ENCODE measurements around the gene RAMP3.
"Not testable (repeated sequence)": the region's sequence is repeated elsewhere in the genome, so short reads cannot be mapped to it uniquely, and the experiment has no call there.

RAMP3 gene

GRCh38 chr7:45157653-45158401 is at the start of gene RAMP3:
RAMP3 (plus strand) TSS chr7:45157791; CDS start chr7:45157829, 38 bp downstream.
- no peak for DNase-seq

- no peak for DNase-seq
These were observed 48.7 kb upstream of the RAMP3 start for GRCh38 chr7:45108863-45109262.

GRCh38 chr7:45111298-45112223 is 46.0 kb upstream of the RAMP3 start, which contains the start of gene TBRG4:
TBRG4 (minus strand) TSS chr7:45111697; CDS start chr7:45109237, 2,460 bp downstream.
- DNase-seq: peak; percentile 93

GRCh38 chr7:45112648-45113047 is 44.9 kb upstream of the RAMP3 start:
- DNase-seq: no peak

- not testable (repeated sequence) for DNase-seq
These were observed 43.3 kb upstream of the RAMP3 start for GRCh38 chr7:45114257-45114656.

- no peak for DNase-seq
These were observed 42.7 kb upstream of the RAMP3 start for GRCh38 chr7:45114926-45115325.

- DNase-seq: no peak
These were observed 41.5 kb upstream of the RAMP3 start for GRCh38 chr7:45116048-45116447.

GRCh38 chr7:45117582-45117981 is 40.0 kb upstream of the RAMP3 start:
- no peak for DNase-seq

- DNase-seq: no peak
These were observed 39.3 kb upstream of the RAMP3 start for GRCh38 chr7:45118292-45118691.

GRCh38 chr7:45118889-45119331 is 38.7 kb upstream of the RAMP3 start:
- no peak for DNase-seq

- DNase-seq: no peak
These were observed 38.0 kb upstream of the RAMP3 start for GRCh38 chr7:45119550-45119949.

- no peak for DNase-seq
These were observed 34.4 kb upstream of the RAMP3 start for GRCh38 chr7:45122975-45123860.

- no peak for DNase-seq
These were observed 33.5 kb upstream of the RAMP3 start for GRCh38 chr7:45123913-45124710.

- DNase-seq: no peak
These were observed 32.2 kb upstream of the RAMP3 start for GRCh38 chr7:45125193-45125904.

GRCh38 chr7:45126201-45126600 is 31.4 kb upstream of the RAMP3 start:
- DNase-seq: no peak

GRCh38 chr7:45126920-45127319 is 30.7 kb upstream of the RAMP3 start:
- DNase-seq: no peak

GRCh38 chr7:45129181-45129800 is 28.3 kb upstream of the RAMP3 start:
- no peak for DNase-seq

- DNase-seq: no peak
These were observed 27.7 kb upstream of the RAMP3 start for GRCh38 chr7:45129906-45130305.

- DNase-seq: no peak
These were observed 26.7 kb upstream of the RAMP3 start for GRCh38 chr7:45130910-45131309.

GRCh38 chr7:45131891-45132290 is 25.7 kb upstream of the RAMP3 start:
- no peak for DNase-seq

Measured in DMS153 (cell line).